HG02759 (cell line): ENCODE results near the gene BSN.

Source experiments
- ATAC-seq: cut with Tn5 transposase; IDR thresholded peaks from one replicate; pipeline ENCODE4 v1.9.1; 2021; ENCODE audit warnings: mild to moderate bottlenecking, moderate library complexity; ENCODE audit not compliant: unreplicated experiment

Gene BSN

GRCh38 chr3:49553692-49554632 is at the start of gene BSN:
TSS of gene BSN (plus strand) at chr3:49554477. CDS start at chr3:49554603, 126 bp downstream.
- peak; percentile 89 for ATAC-seq

- ATAC-seq: no peak
These were observed 47.4 kb upstream of the BSN start for GRCh38 chr3:49506906-49507305.

GRCh38 chr3:49509028-49509561 is 45.2 kb upstream of the BSN start:
- ATAC-seq: no peak

- no peak for ATAC-seq
These were observed 42.6 kb upstream of the BSN start for GRCh38 chr3:49511639-49512038.

- ATAC-seq: no peak
These were observed 41.4 kb upstream of the BSN start for GRCh38 chr3:49512781-49513355.

- no peak for ATAC-seq
These were observed 40.7 kb upstream of the BSN start for GRCh38 chr3:49513494-49514124.

- no peak for ATAC-seq
These were observed 36.3 kb upstream of the BSN start for GRCh38 chr3:49518016-49518415.

GRCh38 chr3:49518441-49518840 is 35.8 kb upstream of the BSN start:
- ATAC-seq: no peak

- ATAC-seq: no peak
These were observed 35.0 kb upstream of the BSN start for GRCh38 chr3:49519296-49519695.

- ATAC-seq: no peak
These were observed 34.3 kb upstream of the BSN start for GRCh38 chr3:49519916-49520385.

GRCh38 chr3:49523756-49524747 is 30.2 kb upstream of the BSN start:
- no peak for ATAC-seq

- no peak for ATAC-seq
These were observed 24.7 kb upstream of the BSN start for GRCh38 chr3:49529567-49529966.

GRCh38 chr3:49530231-49530630 is 24.0 kb upstream of the BSN start:
- ATAC-seq: no peak

- no peak for ATAC-seq
These were observed 23.6 kb upstream of the BSN start for GRCh38 chr3:49530701-49531100.

- no peak for ATAC-seq
These were observed 23.1 kb upstream of the BSN start for GRCh38 chr3:49531218-49531617.

GRCh38 chr3:49531715-49532114 is 22.6 kb upstream of the BSN start:
- ATAC-seq: no peak

- ATAC-seq: no peak
These were observed 21.2 kb upstream of the BSN start for GRCh38 chr3:49533031-49533430.

- ATAC-seq: no peak
These were observed 20.3 kb upstream of the BSN start for GRCh38 chr3:49533786-49534519.

- ATAC-seq: no peak
These were observed 19.5 kb upstream of the BSN start for GRCh38 chr3:49534581-49535441.
